Heart left ventricle (tissue), 13 donors: ENCODE data around the gene SH3RF2.

Source experiments
- CTCF ChIP-seq, 12 donors: fragments of 200-600 bp; sonication (generic) in 4 of 12; IDR thresholded peaks; one replicate each; pipeline versions ENCODE4 v1.5.0 to v1.8.0; 2018 to 2022; ENCODE audit warnings: antibody characterized with exemption in 12 of 12, mild to moderate bottlenecking in 5 of 12
- POLR2A ChIP-seq, 2 donors: fragments of 450-650 bp; IDR thresholded peaks; one replicate each; pipeline ENCODE4 v1.6.1; 2017; ENCODE audit warnings: antibody characterized with exemption in 2 of 2, mild to moderate bottlenecking in 2 of 2, moderate library complexity in 2 of 2
- donor health status: ischemic (EF 13 %, LVEDD 7.1; RV severe dilation, severe dysfunction).
- donor health status: DM: no; HTN: yes; CAD: no.
- donor health status: DM: no; HTN: no; CAD: no.
- donor health status: ischemic (EF 25% LVEDD 6.9; RV normal size, moderate dysfunction).
- donor health status: ischemic (EF 25% LVEDD 5.7; RV mildly dilated, moderate dysfunction).
- donor health status: ischemic (EF 35%, LVEDD 5.7; RV mildly dilated, moderate dysfunction).
- donor health status: nonischemic (EF 11% LVEDD 7.7; RV severe dilation, severe dysfunction).
- donor health status: DM: yes; HTN: yes; CAD: no.
- donor health status: PGD.
- donor health status: ischemic (EF 29% LVEDD 5.4; RV normal size, mild dysfunction).
- donor health status: nonischemic (EF 23%, LVEDD 6.1; RV moderate dilation, normal function).

DNA sequence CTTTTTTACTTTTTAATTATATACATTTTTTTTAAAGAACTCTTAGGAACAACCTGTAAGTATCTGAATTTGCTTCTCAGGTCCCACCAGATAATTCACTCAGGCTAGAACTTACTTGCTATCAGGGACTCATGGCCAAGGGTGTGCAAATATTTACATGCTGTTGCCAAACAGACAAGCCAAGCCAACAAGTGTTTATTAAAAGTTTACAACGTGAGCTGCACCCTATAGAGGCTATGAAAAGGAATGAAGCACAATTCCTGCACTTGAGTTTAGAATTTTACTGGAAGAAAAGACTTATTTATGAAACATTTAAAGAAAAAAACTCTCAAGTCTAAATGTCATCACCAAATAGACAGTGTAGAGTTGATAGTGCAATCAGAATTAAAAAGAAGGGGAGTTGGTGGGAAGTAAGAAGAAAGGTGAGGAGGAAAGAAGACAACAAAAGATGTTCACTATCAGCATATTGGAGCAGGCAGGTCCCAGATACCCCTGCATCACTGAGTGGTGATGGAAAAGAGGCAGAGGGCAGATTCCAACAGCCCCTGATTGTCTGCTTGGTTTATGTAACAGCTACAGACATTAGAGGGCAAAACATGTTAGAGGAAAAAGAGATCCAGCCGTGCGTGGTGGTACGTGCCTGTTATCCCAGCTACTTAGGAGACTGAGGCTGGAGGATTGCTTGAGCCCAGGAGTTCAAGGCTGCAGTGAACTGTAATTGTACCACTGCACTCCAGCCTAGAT, 32.8 kb downstream of the SH3RF2 start:
- no peak for TF ChIP-seq CTCF (IDR thresholded peaks at IDR 0.05)
- TF ChIP-seq POLR2A (IDR thresholded peaks at IDR 0.05): no peak
